Measurements from ENCODE around the gene CFAP52.

Gene CFAP52, protein sequence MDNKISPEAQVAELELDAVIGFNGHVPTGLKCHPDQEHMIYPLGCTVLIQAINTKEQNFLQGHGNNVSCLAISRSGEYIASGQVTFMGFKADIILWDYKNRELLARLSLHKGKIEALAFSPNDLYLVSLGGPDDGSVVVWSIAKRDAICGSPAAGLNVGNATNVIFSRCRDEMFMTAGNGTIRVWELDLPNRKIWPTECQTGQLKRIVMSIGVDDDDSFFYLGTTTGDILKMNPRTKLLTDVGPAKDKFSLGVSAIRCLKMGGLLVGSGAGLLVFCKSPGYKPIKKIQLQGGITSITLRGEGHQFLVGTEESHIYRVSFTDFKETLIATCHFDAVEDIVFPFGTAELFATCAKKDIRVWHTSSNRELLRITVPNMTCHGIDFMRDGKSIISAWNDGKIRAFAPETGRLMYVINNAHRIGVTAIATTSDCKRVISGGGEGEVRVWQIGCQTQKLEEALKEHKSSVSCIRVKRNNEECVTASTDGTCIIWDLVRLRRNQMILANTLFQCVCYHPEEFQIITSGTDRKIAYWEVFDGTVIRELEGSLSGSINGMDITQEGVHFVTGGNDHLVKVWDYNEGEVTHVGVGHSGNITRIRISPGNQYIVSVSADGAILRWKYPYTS

DNA sequence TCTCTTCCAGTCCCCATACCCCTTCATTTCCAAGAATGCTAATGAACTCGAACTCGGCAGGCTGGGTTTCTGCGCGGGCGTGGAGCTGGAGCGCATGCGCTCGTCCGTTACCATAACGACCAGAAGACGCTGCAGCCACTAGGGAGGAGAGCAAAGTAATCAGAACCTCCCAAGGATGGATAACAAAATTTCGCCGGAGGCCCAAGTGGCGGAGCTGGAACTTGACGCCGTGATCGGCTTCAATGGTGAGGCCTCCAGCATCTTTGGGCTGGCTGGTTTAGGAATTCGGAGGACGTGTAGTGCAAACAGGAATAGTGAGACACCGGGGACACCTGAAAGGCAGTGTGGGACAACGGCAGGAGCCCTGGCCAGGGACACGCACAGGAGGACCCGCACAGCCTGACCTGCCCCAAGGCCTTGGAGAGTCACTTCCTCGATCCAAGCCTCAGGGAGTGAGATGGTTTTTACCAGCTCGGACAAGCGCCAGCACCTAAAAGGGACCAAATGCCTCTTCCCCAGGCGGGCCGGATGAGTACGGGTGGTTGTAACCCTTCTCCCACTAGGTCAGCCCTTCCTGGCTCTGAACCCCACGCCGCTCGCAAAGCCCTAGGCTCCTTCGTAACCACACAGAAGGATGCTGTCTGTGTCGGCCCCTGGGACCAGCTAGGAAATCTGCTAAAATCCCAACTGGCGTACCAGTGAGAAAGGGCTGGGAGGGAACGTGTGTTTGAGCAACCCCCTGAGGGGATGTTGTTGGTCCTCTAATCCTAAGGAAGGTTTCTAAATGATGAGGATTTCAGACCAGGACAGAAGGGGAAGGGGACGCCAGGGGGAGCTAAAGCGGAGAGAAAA lies at the start of gene CFAP52:
CFAP52 (plus strand) TSS at position 122 of the 852 bp plus-strand sequence; CDS start at position 176, 54 bp downstream.
- TF ChIP-seq, protein P1, sequence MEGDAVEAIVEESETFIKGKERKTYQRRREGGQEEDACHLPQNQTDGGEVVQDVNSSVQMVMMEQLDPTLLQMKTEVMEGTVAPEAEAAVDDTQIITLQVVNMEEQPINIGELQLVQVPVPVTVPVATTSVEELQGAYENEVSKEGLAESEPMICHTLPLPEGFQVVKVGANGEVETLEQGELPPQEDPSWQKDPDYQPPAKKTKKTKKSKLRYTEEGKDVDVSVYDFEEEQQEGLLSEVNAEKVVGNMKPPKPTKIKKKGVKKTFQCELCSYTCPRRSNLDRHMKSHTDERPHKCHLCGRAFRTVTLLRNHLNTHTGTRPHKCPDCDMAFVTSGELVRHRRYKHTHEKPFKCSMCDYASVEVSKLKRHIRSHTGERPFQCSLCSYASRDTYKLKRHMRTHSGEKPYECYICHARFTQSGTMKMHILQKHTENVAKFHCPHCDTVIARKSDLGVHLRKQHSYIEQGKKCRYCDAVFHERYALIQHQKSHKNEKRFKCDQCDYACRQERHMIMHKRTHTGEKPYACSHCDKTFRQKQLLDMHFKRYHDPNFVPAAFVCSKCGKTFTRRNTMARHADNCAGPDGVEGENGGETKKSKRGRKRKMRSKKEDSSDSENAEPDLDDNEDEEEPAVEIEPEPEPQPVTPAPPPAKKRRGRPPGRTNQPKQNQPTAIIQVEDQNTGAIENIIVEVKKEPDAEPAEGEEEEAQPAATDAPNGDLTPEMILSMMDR (IDR thresholded peaks at IDR 0.05; ENCODE audit: low read depth, low read length) = peak; percentile 88
- H3K4me3 ChIP-seq (ENCODE audit: low read depth, low read length) = peak within 1 kb of the TSS; percentile 95
- in situ Hi-C loops (cut with HindIII; ENCODE audit: low sequenced_read_pairs) = no loop called here
- peak; percentile 79 for DNase-seq (ENCODE audit: low read depth, low spot score)

DNA sequence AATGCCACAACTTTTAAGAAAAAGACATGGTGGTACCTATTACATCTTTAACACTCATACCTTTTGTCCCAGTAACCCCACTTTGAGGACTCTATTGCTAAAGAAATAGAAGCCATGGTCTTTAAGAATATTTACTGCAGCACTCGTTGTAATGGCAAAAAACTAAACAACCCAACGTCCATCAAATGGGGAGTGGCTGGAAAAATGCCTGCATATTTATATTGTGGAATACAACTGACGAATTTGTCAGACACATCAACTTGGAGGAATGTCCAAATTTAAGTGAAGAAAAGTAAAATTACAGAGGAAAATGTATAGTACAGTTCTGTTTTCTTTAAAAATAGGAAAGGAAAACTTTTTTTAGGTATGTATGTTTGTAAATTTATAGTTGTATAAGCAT lies 48.7 kb upstream of the CFAP52 start:
- in situ Hi-C loops (cut with HindIII; ENCODE audit: low sequenced_read_pairs) = no loop called here
- DNase-seq (ENCODE audit: low read depth, low spot score) = no peak
- TF ChIP-seq, protein P1 (IDR thresholded peaks at IDR 0.05; ENCODE audit: low read depth, low read length) = no peak
- no peak overlapping the region for H3K4me3 ChIP-seq (ENCODE audit: low read depth, low read length)

DNA sequence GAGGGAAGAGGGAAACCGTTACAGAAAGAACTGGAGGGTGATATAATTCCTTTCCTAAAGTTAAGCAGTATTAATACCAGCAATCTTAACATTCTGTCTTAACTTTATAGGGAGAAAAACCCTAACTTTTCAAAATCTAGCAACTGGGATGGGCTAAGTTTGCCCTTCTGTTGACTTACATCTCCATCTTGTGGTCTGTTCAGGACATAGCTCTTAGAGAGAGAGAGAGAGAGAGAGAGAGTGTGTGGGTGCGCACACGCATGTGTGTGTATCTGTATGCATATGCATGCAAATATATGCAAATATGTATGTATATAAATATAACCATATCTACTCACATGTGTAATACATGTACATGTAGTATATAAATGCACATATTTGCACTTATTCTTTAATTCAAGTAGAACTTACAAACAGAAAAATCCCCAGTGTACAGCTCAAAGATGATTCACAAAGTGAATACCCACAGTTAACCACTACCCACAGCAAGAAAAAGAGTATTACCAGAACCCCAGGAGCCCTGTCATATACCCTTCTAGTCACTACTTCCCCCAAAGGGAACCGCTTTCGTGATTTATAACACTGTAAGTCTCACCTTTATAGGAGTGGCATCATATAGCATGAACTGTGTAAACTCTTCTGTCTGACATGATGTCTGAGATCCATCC lies 47.3 kb upstream of the CFAP52 start:
- in situ Hi-C loops (cut with HindIII; ENCODE audit: low sequenced_read_pairs) = no loop called here
- DNase-seq (ENCODE audit: low read depth, low spot score) = peak; percentile 41
- H3K4me3 ChIP-seq (ENCODE audit: low read depth, low read length) = no peak overlapping the region
- TF ChIP-seq, protein P1 (IDR thresholded peaks at IDR 0.05; ENCODE audit: low read depth, low read length) = peak; percentile 71

DNA sequence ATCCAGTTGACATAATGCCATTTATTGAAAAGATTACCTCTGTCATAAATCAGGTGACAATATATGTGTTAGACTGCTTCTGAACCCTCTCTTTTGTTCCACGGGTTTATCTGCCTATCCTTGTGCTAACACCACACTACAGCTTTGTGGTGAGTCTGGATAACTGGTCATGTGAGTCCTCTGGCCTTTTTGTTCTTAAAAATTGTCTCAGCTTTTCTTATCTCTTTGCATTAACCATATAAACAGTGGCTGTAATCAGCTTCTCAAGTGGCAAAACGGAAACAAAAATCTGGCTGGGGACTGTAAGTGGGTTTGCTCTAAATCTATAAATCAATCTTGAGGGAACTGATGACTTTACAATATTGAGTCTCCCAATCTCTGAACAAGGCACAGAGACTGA lies 45.4 kb upstream of the CFAP52 start:
- in situ Hi-C loops (cut with HindIII; ENCODE audit: low sequenced_read_pairs) = no loop called here
- TF ChIP-seq, protein P1 (IDR thresholded peaks at IDR 0.05; ENCODE audit: low read depth, low read length) = no peak
- no peak overlapping the region for H3K4me3 ChIP-seq (ENCODE audit: low read depth, low read length)
- no peak for DNase-seq (ENCODE audit: low read depth, low spot score)

DNA sequence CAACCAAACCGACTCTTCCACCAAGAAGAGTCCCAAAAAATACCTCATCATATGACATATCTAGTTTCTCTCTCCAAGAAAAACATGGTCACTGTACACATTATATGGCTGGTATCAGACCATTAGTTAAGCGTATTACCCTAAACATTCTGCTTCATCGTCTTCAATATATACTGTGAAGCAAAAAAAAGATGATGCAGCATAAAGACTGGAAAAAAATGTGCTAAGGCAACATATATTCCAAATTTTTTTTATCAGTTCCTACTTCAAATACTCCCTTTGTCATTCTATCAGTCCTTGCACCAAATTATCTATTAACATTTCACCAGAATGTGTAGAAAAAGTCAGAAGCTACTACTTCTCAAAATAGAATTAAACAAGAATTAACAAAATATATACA lies 43.7 kb upstream of the CFAP52 start:
- H3K4me3 ChIP-seq (ENCODE audit: low read depth, low read length) = no peak overlapping the region
- TF ChIP-seq, protein P1 (IDR thresholded peaks at IDR 0.05; ENCODE audit: low read depth, low read length) = no peak
- no peak for DNase-seq (ENCODE audit: low read depth, low spot score)
- in situ Hi-C loops (cut with HindIII; ENCODE audit: low sequenced_read_pairs) = no loop called here

DNA sequence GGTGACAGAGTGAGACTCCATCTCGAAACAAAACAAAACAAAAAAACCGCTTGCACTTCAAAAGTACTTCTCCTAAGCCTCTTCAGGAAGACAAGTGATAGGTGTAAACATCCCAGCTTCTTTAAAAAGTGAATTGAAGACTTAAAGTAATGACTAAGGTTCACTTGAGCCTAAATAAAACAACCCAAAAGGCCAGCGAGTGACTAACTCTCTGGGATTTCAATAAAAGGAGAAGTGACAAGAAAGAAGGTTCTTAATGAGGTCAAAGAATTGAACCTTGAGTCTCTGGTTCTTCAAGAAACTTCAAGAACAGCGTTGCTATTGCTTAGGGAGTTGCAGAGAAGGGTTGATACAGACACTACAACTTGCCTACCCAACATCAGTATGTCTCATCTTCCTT lies 43.0 kb upstream of the CFAP52 start:
- DNase-seq (ENCODE audit: low read depth, low spot score) = no peak
- in situ Hi-C loops (cut with HindIII; ENCODE audit: low sequenced_read_pairs) = no loop called here
- H3K4me3 ChIP-seq (ENCODE audit: low read depth, low read length) = no peak overlapping the region
- TF ChIP-seq, protein P1 (IDR thresholded peaks at IDR 0.05; ENCODE audit: low read depth, low read length) = no peak
